HT-29 (cell line): ENCODE results near the gene DGKD. TPM values are rescaled to one million over a fixed set of nuclear protein-coding genes. Genes with fewer than 3 reads are reported as not detected.

Experiments used
- DNase-seq: peaks from one replicate; pipeline ENCODE4 v3.0.0-alpha.2; 2015; ENCODE audit warnings: low spot score
- total RNA-seq: library from RNA; depleted of rRNA; stranded (reverse); fragments of >200 nt; shearing (Covaris generic); gene quantifications from 2 replicates; pipeline ENCODE4 v1.2.3, GENCODE V29; 2014

DGKD gene
- total RNA-seq, 1 experiment from 2014 or later = 18.7 TPM

GRCh38 chr2:233411162-233411561 is 56.9 kb downstream of the DGKD start:
- DNase-seq = no peak

- DNase-seq = no peak
Measured at GRCh38 chr2:233412405-233412804, 58.1 kb downstream of the DGKD start.

DNA sequence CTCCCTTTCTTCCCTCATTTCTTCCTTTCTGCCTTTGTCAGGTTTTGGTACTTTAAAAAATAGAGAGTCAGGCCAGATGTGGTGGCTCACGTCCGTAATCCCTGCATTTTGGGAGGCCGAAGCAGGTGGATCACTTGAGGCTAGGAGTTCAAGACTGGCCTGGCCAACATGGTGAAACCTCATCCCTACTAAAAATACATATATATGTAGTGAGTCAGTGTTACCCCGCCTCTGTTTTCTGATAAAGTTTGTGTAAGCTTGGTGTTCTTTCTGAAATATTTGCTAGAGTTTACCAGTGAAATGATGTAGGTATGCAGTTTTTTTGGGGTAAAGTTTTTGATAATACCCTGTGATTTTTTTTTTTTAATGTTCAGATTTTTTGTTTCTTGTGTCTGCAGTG is 58.8 kb downstream of the DGKD start:
- DNase-seq = no peak

DNA sequence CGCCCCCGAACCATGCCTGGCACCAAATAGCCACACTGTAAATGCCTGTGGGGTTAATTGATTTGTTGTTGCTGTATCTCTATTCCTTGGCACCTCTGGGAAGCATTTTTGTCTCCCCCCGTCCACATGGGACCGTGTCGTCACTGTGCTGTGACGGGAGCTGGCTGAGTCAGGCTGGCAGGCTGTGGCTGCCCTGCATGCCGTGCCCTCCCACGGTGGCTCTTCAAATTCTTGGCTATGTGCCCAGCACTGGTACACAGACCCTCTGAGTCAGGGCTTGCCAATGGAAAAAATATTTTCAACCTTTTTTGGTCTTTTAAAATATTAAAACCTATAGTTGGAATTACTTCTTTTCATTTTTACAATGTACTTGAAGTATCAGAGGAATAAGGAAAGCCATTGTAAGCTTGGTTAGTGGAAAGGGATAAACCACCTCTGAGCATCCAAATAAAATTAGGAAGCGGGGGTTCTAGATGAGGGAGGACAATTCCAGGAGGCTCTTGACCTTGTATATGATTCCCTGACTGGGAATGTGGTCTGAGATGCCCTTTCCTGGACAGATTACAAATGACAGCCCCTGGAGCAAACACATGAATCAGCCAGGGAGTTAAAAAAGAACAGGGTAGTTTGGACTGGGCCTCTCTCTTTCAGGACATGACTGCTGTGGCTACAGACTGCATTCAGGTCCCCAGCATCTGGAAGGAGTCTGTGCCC is 59.4 kb downstream of the DGKD start:
- peak; percentile 60 for DNase-seq

GRCh38 chr2:233414273-233414654 is 60.0 kb downstream of the DGKD start:
- DNase-seq = no peak

GRCh38 chr2:233414777-233415570 is 60.7 kb downstream of the DGKD start:
- no peak for DNase-seq

- DNase-seq = no peak
Measured at GRCh38 chr2:233416199-233416598, 61.9 kb downstream of the DGKD start.

- DNase-seq = no peak
Measured at GRCh38 chr2:233416706-233417105, 62.4 kb downstream of the DGKD start.

GRCh38 chr2:233417282-233417681 is 63.0 kb downstream of the DGKD start:
- no peak for DNase-seq

DNA sequence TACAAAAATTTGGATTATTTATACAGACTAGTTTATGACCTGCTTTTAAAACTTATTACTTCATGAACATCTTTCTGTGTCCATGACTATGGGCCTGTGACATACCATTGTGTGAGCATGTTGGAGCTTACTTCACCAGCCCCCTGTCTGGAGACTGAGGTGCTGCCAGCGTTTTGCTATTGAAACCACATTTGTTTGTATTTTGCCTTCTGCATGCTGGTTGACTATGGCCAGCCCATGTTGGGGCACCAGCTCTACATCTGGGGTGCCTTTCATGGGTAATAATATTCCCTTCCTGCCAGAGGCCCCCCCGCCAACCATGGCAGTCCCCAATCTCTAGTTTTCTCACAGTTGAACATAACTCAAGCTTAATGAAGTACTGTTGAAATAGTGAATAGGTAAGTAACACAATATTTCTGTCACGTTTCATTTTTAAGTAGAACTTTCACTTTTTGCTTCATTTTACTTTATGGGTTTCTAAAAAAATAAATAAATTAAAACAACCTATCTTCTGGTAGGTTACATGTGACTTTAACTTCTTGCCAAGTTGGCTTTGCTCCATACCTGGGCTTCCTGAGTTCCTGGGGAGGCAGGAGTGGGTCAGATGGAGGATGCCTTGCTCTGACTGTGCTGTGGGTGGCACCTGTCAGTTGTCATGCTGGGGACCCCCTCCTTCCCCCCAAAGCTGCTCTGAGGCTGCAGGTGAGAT is 63.9 kb downstream of the DGKD start:
- no peak for DNase-seq

- DNase-seq = no peak
Measured at GRCh38 chr2:233418761-233419546, 64.7 kb downstream of the DGKD start.

- no peak for DNase-seq
Measured at GRCh38 chr2:233419602-233420391, 65.5 kb downstream of the DGKD start.

- DNase-seq = no peak
Measured at GRCh38 chr2:233421091-233421816, 67.0 kb downstream of the DGKD start.

- DNase-seq = peak; percentile 92
Measured at GRCh38 chr2:233422050-233422639, 67.9 kb downstream of the DGKD start.

DNA sequence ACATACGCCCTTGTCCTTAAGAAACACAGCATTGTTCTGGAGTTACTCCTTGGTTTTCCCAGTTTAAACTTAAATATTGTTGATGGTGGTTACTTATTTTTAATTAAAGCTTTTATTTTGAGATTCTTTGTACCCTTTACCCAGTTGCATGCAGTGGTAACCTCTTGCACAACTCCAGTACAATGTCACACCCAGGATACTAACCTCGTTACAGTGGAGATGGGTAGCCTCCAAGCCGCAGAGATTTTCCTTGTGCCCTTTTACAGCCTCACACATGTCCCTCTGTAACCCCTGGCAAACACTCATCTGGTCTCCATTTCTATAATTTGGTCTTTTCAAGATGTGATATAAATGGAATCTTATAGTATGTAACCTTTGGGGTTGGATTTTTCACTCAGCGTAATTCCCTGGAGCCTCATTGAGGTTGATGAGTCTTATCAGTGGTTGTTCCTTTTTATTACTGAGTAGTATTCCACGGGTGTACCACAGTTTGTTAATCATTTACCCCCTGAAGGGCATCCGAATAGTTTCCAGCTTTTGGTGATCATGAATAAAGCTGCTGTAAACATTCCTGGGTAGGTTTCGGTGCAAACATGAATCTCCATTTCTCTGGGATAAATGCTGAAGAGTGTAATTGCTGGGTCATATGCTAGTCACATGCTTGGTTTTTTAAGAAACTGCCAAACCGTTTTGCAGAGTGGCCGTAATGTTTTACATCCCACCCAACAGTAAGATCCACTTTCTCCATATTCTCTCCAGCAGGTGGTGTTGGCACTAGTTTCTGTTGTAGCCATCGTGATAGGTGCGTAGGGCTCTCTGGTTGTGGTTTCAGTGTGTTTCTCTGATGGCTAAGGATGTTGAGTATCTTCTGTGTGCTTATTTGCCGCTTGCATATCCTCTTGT is 68.6 kb downstream of the DGKD start:
- DNase-seq = no peak

GRCh38 chr2:233423552-233423860 is 69.2 kb downstream of the DGKD start:
- DNase-seq = no peak

DNA sequence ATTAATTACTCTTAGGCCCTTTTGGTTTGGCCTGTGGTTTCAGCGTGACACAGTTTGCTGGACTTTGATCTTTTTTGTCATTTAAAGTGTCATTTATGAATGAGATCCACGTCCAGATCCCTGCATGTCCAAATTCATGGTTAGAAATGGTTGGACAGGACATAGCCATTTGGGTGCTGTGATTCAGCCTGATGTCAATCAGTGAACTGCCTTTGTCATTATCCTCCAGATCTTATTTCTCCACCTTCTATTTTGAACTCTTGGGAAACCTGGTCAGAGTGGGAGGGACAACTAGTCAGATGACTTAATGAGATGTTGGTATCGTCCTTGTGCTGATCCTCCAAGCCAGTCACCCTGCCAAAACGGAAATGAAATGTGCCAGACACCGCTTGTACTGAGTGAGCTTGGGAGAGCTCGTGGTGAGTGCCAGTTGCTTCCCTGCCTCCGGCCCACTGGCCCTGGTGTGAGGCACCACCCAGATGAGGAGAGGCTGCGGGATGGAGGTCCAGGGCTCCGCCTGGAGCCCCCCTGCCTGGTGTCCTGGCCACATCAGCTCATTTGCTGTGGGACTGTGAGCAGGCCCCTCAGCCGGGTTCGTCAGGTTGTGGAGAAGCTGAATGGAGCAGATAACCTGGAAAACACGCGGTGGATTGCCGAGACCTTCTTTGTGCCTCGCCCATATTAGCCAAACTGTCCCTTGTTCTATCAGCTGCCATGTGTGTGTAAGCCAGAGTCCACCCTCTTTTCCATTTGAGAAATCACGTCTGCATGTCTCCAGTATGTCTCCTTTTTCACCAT is 70.1 kb downstream of the DGKD start:
- DNase-seq = peak; percentile 87
